ENCODE data around the gene ALDH3B1. TPM values are rescaled to one million over a fixed set of nuclear protein-coding genes. Genes with fewer than 3 reads are reported as not detected.

The ALDH3B1 gene
- total RNA-seq, 2 donors from 2014 or later: 11.2 to 15.0 TPM

DNA sequence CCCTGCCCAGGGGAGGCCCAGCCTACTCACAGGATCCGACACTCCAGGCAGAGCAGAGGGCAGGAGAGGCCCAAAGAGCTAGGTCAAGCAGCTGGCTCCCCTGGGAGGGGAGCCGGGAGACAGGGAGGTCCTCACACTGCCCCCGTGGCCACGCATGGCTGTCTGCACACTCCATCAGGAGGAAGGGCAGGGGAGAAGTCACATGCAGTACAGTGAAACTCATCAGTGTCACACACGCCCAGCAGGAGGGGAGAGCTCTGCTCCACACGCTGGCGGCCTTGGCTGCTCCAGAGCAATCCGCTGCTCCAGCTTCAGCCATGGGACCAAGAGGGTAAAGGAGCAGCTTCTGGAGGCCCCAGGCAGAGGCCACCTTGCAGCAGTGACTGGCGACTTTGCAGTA is 43.0 kb downstream of the ALDH3B1 start:
- intact Hi-C loops (cut with DNase I): no loop called here
- DNase-seq (ENCODE audit: low spot score): peak; percentile 58

- intact Hi-C loops (cut with DNase I): no loop called here
- DNase-seq (ENCODE audit: low spot score): peak; percentile 54
Observed at GRCh38 chr11:68053981-68054812, 44.1 kb downstream of the ALDH3B1 start.

DNA sequence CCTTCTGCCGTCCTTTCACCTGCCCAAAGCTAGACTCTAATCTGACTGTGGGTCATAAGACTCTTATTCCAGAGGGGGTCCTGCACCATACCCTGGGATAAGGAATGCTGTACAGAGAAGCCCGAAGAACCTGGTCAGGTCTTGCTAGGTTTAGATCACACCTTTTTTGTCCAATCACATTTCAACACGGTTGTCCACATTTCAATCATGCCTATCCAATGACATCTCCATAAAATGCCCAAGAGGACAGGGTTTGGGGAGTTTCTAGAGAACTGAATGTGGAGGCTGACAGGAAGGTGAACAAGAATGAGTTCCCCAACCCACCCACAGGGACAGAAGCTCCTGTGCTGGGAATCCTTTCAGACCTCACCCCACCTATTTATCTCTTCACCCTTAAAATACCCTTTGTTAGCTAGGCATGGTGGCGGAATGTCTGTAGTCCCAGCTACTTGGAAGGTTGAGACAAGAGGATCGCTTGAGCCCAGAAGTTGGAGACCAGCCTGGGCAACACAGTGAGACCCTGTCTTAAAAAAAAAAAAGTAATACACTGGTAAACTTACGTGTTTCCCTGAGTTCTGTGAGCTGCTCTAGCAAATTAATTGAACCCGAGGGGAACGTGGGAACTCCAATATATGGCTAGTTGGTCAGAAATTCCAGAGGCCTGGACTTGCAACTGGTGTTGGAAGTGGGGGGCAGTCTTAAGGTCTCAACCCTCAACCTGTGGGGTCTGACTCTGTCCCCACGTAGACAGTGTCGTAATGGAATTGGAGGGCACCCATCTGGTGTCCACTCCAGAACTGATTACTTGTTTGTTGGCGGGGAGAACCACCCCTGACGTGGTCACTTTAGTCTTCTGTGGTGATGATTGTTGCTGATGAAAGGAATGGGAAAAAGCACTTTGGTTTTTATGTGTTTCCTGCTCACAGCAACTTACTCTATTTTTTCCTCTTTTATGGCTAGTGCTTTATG is 46.5 kb downstream of the ALDH3B1 start:
- no peak for DNase-seq (ENCODE audit: low spot score)
- intact Hi-C loops (cut with DNase I): no loop called here

- intact Hi-C loops (cut with DNase I): no loop called here
Observed at GRCh38 chr11:68057807-68058206, 47.7 kb downstream of the ALDH3B1 start.

GRCh38 chr11:68061508-68061907 is 51.4 kb downstream of the ALDH3B1 start:
- intact Hi-C loops (cut with DNase I): no loop called here
- peak; percentile 40 for DNase-seq (ENCODE audit: low spot score)

More at GRCh38 chr11:68057807-68058206, 47.7 kb downstream of the ALDH3B1 start:
- peak; percentile 17 for DNase-seq (ENCODE audit: low spot score)

DNA sequence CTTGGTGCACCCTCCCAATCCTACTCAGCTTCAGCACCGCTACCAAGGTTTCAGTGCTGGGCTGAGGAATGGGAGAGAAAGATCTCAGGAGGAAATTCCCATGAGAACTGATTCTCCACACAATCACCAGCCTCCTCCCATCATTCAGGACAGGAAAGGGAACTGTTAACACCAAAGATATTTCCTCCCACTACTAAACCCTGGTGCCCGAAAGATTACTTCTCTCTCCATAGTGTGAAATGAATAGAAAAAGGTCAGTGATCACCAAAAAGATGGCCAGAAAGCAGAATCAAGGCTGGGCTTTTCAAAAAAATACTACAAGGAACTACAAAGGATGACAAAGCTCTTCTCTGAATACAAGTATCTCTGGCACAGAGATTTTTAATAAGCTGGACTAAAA is 54.8 kb downstream of the ALDH3B1 start:
- intact Hi-C loops (cut with DNase I): no loop called here
- DNase-seq (ENCODE audit: low spot score): no peak

- no peak for DNase-seq (ENCODE audit: low spot score)
- intact Hi-C loops (cut with DNase I): no loop called here
Observed at GRCh38 chr11:68065841-68066240, 55.7 kb downstream of the ALDH3B1 start.

DNA sequence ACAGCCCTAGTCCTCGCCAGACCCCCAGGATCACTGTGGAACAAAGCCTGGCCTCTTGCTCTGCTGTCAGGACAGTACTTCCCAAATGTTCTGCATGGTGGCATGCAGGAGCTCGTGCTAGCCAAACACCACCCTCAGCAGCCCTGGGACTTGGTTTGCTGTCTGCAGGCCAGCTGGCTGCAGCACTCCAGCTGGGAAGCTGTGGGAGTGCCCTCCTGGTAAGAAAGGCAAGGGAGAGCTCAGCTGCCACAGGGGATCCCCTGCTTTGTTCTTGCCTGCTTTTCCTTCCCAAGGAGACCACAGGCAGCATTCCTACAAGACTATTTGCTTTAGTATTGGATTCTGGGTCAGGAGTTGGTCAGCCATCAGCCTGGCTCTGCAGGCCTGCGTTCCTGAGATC is 56.6 kb downstream of the ALDH3B1 start:
- intact Hi-C loops (cut with DNase I): loop anchor here in 1 of 2 donors (1.0 kb wide), 1 partner anchor 45 kb away; no protein-coding TSS in a partner anchor
- DNase-seq (ENCODE audit: low spot score): no peak

GRCh38 chr11:68067991-68068390 is 57.9 kb downstream of the ALDH3B1 start:
- intact Hi-C loops (cut with DNase I): loop anchor here in 1 of 2 donors (1.0 kb wide), 1 partner anchor 43 kb away; no protein-coding TSS in a partner anchor
- DNase-seq (ENCODE audit: low spot score): peak; percentile 15

DNA sequence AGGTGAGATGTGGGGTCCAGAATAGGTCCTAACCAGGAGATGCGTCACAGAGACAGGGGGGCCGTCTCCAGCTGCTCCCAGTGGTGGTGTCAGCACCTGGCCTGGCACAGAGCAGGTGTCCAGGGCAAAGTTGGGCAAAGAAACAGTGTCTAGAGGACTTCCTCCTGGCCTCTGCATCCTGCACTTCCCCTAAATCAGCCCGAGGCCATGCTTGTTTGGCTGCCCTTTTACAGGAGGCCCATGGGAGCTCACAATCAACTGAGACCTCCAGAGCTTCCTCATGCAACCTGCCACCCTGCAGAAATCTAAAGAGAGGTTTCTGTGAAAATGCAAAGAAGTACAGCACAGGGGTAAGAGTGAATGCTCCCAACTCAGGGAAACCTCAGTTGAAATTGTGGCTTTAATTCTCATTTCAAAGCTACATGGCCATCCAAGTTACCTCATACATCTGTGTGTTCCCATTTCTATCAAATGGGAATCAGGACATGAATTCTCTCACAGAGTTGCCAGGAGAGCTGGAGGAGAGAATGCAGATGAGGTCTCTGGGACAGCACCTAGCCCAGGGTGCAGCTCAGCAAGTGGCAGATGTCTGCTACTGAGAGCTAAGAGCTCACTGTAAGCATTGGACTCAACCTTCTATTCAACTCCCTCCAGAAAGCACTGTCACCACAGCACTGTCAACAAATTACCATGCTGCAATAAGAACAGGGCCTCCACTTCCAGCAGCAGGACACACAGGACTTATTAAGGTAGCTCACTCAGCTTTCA is 61.3 kb downstream of the ALDH3B1 start:
- no peak for DNase-seq (ENCODE audit: low spot score)

DNA sequence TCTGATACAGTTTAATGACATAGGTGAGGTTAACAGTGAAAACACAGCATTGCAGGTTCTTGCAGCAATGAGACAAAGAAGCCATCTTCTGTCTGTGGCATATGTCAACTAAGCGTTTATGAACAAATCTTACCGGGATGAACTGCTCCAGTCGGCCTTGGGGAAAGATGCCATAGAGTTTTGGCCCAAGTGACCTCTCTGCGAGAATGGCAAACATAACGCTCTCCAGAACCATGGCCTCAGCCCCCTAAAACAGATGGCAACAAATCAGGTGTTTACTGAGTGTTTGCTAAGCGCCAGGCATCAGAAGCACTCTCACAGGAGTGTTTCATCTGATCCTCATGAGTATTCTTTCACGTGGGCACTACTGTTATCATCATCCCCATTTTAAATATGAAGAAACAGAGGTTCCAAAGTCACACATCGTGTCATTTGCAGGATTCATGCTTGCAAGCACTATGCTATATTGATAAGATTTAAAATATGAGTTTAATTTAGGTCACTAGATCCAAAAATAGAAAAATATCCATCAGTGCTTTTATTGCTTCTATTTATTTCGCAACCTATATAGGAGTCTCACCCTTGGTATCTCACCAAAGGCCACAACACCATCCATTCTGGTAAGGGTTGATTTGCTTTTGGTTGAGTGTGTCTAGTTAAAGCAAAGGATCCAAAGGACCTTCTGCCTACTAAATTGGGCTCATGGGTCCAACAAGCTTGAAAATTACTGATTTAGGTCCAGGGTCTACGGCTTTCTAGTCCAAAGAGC is 64.6 kb downstream of the ALDH3B1 start:
- intact Hi-C loops (cut with DNase I): no loop called here
- DNase-seq (ENCODE audit: low spot score): no peak

More for the DNA sequence above, 61.3 kb downstream of the ALDH3B1 start:
- intact Hi-C loops (cut with DNase I): no loop called here

- no peak for DNase-seq (ENCODE audit: low spot score)
- intact Hi-C loops (cut with DNase I): no loop called here
Observed at GRCh38 chr11:68076371-68077042, 66.4 kb downstream of the ALDH3B1 start.

DNA sequence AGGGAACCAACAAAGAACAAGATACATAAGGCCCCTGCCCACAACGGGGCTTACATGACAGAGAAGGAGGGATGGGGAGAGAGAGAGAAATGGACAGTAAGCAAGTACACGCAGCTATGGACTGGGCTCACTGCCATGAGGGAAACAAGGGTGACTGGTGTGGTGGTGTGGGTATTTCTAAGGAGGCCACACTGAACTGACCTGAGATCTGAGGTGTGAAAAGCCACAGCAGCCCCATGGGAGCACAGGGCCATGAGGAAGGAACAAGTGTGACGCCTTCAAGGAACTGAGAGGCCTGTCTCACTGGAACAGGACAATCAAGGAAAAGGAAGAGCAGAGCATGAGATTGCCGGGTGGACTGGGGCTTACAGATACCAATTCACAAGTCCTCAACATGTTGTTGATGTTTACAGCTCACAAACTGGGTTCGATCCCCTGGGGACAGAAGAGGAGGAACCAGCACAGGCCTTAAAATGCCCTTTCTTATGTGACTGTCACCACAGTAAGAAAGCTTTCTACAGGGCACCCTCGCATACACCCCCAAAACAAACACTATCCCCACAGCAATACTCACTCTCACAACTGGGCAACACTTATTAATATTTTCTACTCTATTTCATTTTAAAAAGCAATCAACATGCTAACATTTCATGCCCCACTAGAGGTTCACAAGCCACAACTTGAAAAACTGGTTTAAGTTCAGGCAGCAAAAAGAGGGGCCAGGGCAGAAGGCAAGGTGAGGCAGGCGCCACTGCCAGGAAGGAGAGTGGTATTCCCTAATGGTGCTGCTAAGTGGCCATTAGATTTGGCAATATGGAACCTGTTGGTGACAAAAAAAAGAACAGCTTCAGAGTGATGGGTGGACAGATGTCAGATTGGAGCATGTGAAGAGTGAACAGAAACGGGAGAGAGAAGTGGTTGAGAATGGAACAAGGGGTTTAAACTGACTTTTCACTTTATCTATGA is 67.8 kb downstream of the ALDH3B1 start:
- intact Hi-C loops (cut with DNase I): no loop called here
- no peak for DNase-seq (ENCODE audit: low spot score)

Data from posterior vena cava (tissue), 2 donors.